Measurements from ENCODE around the gene VRTN.

VRTN gene

GRCh38 chr14:74407801-74408154 lies 59.5 kb downstream of the VRTN start:
- TF ChIP-seq, protein P1, sequence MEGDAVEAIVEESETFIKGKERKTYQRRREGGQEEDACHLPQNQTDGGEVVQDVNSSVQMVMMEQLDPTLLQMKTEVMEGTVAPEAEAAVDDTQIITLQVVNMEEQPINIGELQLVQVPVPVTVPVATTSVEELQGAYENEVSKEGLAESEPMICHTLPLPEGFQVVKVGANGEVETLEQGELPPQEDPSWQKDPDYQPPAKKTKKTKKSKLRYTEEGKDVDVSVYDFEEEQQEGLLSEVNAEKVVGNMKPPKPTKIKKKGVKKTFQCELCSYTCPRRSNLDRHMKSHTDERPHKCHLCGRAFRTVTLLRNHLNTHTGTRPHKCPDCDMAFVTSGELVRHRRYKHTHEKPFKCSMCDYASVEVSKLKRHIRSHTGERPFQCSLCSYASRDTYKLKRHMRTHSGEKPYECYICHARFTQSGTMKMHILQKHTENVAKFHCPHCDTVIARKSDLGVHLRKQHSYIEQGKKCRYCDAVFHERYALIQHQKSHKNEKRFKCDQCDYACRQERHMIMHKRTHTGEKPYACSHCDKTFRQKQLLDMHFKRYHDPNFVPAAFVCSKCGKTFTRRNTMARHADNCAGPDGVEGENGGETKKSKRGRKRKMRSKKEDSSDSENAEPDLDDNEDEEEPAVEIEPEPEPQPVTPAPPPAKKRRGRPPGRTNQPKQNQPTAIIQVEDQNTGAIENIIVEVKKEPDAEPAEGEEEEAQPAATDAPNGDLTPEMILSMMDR (conservative IDR thresholded peaks at IDR 0.05) = no peak
- H3K27ac ChIP-seq = no peak overlapping the region

- no peak overlapping the region for H3K27ac ChIP-seq
- TF ChIP-seq, protein P1 (conservative IDR thresholded peaks at IDR 0.05) = no peak
Measured at GRCh38 chr14:74408870-74409269, 60.6 kb downstream of the VRTN start.

DNA sequence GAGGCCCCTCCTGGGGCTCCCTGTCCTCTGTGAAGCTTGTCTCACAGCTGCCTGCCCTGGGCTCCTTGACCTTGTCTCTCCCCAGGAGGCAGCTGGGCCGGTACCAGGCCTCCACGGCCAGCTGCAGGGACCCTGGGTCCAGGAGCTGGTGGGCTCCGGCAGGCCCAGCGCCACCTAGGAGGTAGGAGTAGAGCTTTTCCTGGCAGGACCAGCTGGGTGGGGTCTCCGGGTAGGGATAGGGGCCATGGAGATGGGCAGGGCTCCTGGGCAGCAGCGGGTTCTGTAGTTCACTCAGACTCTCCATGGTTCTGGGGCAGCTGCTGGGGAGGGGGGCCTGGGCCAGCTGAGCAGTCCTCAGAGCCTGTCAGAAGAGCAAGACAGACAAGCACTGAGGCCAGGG lies 61.2 kb downstream of the VRTN start:
- H3K27ac ChIP-seq = no peak overlapping the region
- TF ChIP-seq, protein P1 (conservative IDR thresholded peaks at IDR 0.05) = no peak
